Measurements from ENCODE around the gene SIRT1. TPM values are rescaled to one million over a fixed set of nuclear protein-coding genes. Genes with fewer than 3 reads are reported as not detected.

The SIRT1 gene
- total and polyA plus RNA-seq, 2 of the 4 experiments (the other 2 are of a cell fraction) = 9.5 to 12.9 TPM

DNA sequence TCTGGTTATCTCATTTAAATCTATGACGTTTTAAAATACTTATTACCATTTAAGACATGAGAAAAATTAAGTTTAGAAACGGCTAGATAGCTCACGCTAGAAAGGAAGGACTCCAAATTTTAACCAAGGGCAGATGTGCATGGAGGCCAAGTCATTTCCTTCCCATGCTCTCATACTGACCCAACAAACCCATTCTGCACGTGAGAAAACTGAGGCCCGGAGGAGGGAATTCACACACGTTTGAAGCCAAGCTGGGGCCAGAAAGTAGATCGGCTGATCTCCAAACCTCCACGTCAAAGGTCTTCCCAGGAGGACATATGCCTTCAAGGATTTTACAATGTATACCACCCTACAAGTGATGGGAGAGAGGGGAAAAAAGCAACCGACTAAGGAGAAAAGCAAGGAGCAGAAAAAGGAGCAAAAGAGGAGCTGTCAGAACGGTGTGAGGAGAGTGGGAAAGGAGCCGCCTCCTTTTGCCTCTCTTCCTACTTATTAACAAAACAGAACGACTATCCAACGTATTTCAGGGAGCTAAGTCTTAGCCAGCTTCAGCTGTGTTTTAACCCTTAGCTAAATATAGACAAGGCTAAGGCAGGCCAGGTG is 645 bp upstream of the SIRT1 start:
- Histone ChIP-seq H4K20me1 (ENCODE audit: insufficient read depth, low read length) (peaks cover 15% of the 10 kb centered on the region), H3K79me1 (ENCODE audit: low read depth in 1 of 2, low read length in 2 of 2) (peaks cover 15 to 20% of the 10 kb centered on the region in 2 experiments), H4K91ac (ENCODE audit: insufficient read depth, low read depth, low read length) (peak overlapping the region; percentile 35; the same call in 1 of the 2 replicates), H2AK9ac (replicated peaks; ENCODE audit: low read depth, low read length, poor library complexity) (peak overlapping the region; percentile 69), H3K4ac (ENCODE audit: low read depth, low read length) (peak overlapping the region; percentile 63), H4K8ac (ENCODE audit: low read depth in 2 of 2, low read length in 2 of 2) (peak overlapping the region; percentile 23 to 73), H3K9me3 (ENCODE audit: control insufficient read depth, insufficient read depth, low read length) (no peaks in the 10 kb centered on the region), H3K27me3 (ENCODE audit: control insufficient read depth, insufficient read depth, low read length) (no peaks in the 10 kb centered on the region), H3K36me3 (ENCODE audit: control insufficient read depth, insufficient read depth, low read length) (peaks cover 7% of the 10 kb centered on the region), H2BK20ac (ENCODE audit: low read depth, low read length) (peak overlapping the region; percentile 13), H3K27ac (ENCODE audit: insufficient read depth, low read length) (peak overlapping the region; percentile 52), H2AK5ac (ENCODE audit: low read depth, low read length) (no peak overlapping the region), H3K56ac (ENCODE audit: extremely low read depth, insufficient read depth, low read length) (peak overlapping the region; percentile 72; the same call in 1 of the 2 replicates), H3K4me1 (ENCODE audit: control insufficient read depth, insufficient read depth, low read length) (peaks cover 3% of the 10 kb centered on the region; the same call in 1 of the 2 replicates), H4K5ac (ENCODE audit: low read depth, low read length) (peak overlapping the region; percentile 23), H2AFZ (replicated peaks; ENCODE audit: low read length, poor library complexity) (peak overlapping the region; percentile 88), H2BK15ac (ENCODE audit: low read depth, low read length) (peak overlapping the region; percentile 8; the same call in 1 of the 3 replicates), H3K18ac (ENCODE audit: low read depth, low read length) (peak overlapping the region; percentile 14), H3K4me2 (ENCODE audit: low read depth, low read length) (peak overlapping the region; percentile 75), H3K14ac (replicated peaks; ENCODE audit: low read depth, low read length) (peak overlapping the region; percentile 83), H3K23ac (ENCODE audit: low read depth, low read length) (peak overlapping the region; percentile 84; the same call in 1 of the 2 replicates), H2BK120ac (ENCODE audit: low read depth, low read length) (peak overlapping the region; percentile 56), H2BK5ac (ENCODE audit: low read depth, low read length, poor library complexity, severe bottlenecking) (peak overlapping the region; percentile 31), H3K9me1 (ENCODE audit: insufficient read depth, low read length) (0 out of 2 replicates have a peak, but pooled peaks cover 5% of the 10 kb centered on the region), H3K4me3 (ENCODE audit: insufficient read depth, low read depth, low read length) (peak overlapping the region; percentile 56), H3K9ac (ENCODE audit: low read depth, low read length) (peak overlapping the region; percentile 60)
- dilution Hi-C loops (cut with HindIII; ENCODE audit: low sequenced_read_pairs, unreplicated experiment) = no loop called here
- ChIA-PET POLR2A (ENCODE audit: unreplicated experiment) (interaction anchor here (0.6 kb wide), 1 partner anchor 16 kb away, joined by 4 read pairs; no protein-coding TSS in a partner anchor), CTCF (interaction anchor here (0.5 to 1.1 kb wide), 2 partner anchors 16 to 381 kb away, joined by 3 to 5 read pairs; no protein-coding TSS in a partner anchor)
- ATAC-seq (ENCODE audit: low read depth) (peak; percentile 15), DNase-seq (no peak)
- intact Hi-C loops (cut with micrococcal nuclease) = loop anchor here (1.0 to 10.0 kb wide), 3 partner anchors 191 to 451 kb away; partner anchors contain the start of genes HERC4, HNRNPH3 and PBLD
- in situ Hi-C loops (cut with MboI; ENCODE audit: low sequenced_read_pairs) = no loop called here
- BruUV-seq (replicated peaks) = no TSS peak
- TF ChIP-seq, protein P1, sequence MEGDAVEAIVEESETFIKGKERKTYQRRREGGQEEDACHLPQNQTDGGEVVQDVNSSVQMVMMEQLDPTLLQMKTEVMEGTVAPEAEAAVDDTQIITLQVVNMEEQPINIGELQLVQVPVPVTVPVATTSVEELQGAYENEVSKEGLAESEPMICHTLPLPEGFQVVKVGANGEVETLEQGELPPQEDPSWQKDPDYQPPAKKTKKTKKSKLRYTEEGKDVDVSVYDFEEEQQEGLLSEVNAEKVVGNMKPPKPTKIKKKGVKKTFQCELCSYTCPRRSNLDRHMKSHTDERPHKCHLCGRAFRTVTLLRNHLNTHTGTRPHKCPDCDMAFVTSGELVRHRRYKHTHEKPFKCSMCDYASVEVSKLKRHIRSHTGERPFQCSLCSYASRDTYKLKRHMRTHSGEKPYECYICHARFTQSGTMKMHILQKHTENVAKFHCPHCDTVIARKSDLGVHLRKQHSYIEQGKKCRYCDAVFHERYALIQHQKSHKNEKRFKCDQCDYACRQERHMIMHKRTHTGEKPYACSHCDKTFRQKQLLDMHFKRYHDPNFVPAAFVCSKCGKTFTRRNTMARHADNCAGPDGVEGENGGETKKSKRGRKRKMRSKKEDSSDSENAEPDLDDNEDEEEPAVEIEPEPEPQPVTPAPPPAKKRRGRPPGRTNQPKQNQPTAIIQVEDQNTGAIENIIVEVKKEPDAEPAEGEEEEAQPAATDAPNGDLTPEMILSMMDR (conservative IDR thresholded peaks at IDR 0.05; ENCODE audit: low read depth, low read length) = no peak
- no peak for TF ChIP-seq MAZ (IDR thresholded peaks at IDR 0.05; ENCODE audit: borderline replicate concordance, low read depth, low read length)
- no peak for TF ChIP-seq MAFK (IDR thresholded peaks at IDR 0.05; ENCODE audit: low read depth, low read length)
- no peak for TF ChIP-seq POLR2A (IDR thresholded peaks at IDR 0.05; ENCODE audit: low read depth, low read length)
- TF ChIP-seq CHD1 (IDR thresholded peaks at IDR 0.05; ENCODE audit: low read depth, low read length) = no peak
- no peak for TF ChIP-seq CEBPB (IDR thresholded peaks at IDR 0.05; ENCODE audit: low read depth, low read length)
- TF ChIP-seq RCOR1 (IDR thresholded peaks at IDR 0.05; ENCODE audit: insufficient replicate concordance, low read length) = no peak
- TF ChIP-seq, protein P2, sequence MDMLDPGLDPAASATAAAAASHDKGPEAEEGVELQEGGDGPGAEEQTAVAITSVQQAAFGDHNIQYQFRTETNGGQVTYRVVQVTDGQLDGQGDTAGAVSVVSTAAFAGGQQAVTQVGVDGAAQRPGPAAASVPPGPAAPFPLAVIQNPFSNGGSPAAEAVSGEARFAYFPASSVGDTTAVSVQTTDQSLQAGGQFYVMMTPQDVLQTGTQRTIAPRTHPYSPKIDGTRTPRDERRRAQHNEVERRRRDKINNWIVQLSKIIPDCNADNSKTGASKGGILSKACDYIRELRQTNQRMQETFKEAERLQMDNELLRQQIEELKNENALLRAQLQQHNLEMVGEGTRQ (IDR thresholded peaks at IDR 0.05; ENCODE audit: low read depth, low read length) = no peak
- WGBS, 2 experiments (ENCODE audit: extremely low coverage in 2 of 2, insufficient read length in 1 of 2) = no CpG with 5 or more reads among the region's 13 CpGs
